ENCODE measurements around the gene CDHR3.

DNA sequence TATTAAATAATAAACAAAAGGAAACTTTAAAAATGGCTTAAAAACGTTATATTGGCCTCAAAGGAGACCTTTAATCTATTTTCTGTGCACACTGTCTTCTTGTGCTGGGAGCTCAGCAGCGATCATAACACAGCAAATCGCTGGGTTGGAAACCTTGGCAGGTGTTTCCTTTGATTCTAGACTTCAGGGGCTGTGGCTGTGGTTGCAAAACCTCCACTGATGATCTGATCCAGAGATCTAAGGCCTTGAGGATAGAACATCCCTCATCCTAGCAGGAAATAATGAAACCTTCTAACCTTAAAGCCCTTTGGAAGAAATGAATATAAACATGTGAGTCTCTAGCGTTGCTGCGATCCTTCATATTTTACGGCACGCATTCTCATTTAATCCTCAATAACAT lies 29.8 kb downstream of the CDHR3 start:
- no peak for TF ChIP-seq EZH2 (IDR thresholded peaks at IDR 0.05)
- no peak for TF ChIP-seq CTCF (IDR thresholded peaks at IDR 0.05)

Data from neural progenitor cell (in vitro differentiated cells).